ENCODE data around the gene SH3BGRL.

- TF ChIP-seq CTCF (IDR thresholded peaks at IDR 0.05) (no peak), POLR2A (IDR thresholded peaks at IDR 0.05) (no peak)
Measured at GRCh38 chrX:81304563-81304962, 102.7 kb downstream of the SH3BGRL start.

All from uterus (tissue), 2 donors.